Amygdala (tissue), 56 donors: ENCODE data around the gene FAM193A.

Source experiments
- DNase-seq, 56 donors: peaks; one replicate each; lab custom pipeline; 2025; lab: John Stamatoyannopoulos, UW

Gene FAM193A

DNA sequence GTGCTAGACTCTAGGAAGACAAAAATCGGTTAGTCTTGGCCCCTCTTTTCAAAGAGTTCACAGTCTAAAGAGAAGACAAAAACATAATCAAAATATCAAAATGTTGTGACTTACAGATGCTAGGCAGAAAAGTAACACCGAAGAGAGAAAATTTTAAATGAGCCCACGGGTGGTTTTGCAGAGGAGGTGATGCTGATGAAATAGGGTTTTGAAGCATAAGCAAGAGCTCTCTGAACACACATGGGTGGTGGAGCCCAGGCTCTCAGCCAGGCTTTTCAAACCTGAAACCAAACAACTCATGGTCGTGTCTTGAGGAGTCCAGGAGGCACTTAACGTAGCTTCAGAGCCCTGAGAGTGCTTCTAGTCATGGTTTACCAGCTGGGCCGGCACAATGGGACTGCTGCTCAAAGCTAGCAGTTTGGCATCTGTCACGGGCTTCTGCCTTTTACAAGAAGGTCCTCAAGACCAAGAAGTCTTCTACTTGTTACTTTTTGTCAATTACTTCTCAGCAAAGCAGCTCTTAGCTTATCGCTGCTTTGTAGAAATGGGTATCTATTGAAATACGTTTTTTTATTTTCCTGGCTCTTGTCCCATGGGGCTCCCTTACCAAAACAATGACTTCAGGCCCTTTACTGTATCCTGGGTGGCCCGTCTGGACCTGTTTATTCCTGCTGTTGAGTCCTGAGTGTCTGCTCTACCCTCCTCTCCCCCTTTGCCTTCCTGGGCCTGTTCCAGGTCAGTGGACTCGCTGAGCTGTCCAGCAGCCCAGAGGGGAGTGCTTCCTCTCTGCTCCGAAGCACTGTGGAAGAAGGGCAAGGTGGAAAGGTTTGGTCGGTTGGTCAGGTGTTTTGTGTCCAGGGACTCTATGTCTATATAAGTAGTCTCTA lies 150.2 kb downstream of the FAM193A start:
- DNase-seq: no peak

DNA sequence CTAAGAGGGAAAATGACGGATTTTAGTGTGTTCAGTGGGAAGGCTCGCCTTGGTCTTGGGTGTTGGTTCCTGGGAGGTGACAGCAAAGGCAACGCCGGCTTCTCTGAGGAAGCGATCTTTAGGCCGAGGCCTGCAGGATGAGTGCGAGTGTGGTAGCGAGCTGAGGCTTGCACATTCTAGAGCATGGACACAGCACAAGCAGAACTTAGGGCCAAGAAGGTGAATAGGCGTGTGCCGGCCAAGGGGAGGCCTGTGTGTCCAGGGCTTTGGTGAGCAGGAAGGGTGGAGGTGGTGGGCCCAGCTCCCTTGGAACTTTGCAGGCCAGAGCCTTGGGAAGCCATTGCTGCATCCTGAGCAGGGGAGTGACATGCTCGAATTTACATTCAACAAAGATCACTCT lies 151.8 kb downstream of the FAM193A start:
- no peak for DNase-seq

GRCh38 chr4:2688697-2689096 lies 152.2 kb downstream of the FAM193A start:
- no peak for DNase-seq

DNA sequence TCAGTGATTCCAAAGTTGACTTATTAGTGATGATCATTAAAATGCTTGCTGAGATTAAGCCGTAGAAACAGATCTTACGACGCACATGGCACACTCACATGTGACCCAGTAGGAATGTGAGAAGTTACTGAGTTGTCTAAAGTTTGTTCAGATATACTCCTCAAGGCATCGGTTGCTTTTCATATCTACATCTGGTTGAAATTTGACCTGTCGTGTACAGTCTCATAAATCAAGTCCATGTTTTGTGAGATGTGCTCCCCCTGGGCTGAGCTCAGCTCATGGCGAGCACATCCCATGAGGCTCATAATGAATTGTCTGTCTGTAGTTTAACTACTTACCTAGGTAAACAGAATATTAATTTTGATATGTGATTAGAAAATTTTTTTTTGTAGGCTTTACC lies 152.7 kb downstream of the FAM193A start:
- no peak for DNase-seq

DNA sequence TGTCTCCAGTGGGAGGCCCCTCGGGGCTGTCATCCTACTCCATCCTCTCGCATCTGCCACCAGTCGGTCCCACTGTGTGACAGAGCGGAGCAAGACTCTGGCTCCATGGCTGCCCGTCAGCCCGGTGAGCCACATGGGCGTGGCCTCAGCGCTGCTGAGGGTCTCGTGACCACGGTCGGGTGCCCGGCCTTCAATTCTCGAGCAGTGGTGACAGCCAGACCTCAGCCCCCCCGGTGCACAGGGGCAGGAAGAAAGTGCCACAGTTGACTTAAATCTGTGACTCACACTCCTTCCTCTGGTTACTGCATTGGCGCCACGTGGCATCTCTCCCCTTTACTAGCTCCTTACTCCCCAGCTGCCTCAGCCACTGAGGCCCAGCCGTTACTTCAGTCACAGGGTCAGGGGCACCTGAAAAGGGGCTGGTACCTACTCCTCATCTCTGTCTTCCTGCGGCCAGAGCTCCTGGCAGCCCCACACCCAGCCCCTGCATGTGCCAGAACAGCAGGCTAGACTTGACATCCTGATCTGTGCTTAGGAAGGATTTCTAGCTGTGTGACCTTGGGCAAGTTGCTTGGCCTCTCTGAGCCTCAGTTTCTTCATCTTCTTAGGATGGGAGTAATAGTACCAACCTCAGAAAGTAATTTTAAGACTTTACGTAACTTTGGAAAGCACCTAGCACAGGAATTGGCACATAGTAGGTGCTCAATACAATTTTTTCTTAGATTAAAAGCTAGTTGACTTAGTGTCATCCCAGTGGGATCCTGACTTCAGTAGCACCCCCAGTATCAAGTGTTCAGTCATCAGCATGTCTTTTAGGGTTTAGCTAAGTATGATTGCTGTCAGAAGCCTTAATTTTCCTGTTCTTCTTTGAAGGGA lies 153.6 kb downstream of the FAM193A start:
- no peak for DNase-seq

DNA sequence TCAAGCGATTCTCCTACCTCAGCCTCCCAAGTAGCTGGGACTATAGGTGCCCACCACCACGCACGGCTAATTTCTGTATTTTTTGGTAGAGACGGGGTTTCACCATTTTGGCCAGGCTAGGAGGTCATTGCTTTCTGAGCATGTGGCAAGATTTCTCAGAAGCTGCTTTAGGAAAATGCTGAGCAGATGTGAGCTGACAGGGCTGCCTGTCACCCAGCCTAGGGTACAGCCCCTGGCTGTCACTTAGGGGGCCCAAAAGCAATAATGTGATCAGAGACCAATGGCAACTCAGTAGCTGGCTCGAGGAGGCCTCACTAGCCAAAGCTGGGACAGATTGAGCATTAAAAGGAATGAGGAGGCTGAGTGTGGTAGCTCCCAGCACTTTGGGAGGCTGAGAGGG lies 154.9 kb downstream of the FAM193A start:
- DNase-seq: no peak

DNA sequence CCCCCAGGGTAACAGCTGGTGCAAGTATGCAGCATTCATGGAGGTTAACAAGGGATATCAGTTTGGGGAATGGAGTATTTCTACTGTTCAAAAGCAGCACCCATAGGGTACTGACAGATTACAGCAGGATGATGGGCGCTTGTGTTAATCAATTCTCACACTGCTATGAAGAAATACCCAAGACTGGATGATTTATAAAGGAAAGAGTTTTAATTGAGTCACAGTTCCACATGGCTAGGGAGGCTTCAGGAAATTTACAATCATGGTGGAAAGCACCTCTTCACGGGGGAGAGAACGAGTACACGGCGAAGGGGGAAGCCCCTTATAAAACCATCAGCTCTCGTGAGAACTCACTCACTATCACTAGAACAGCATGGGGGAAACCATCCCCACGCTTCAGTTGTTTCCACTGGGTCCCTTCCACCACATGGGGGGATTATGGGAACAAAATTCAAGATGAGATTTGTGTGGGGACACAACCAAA lies 155.5 kb downstream of the FAM193A start:
- no peak for DNase-seq

- no peak for DNase-seq
Measured at GRCh38 chr4:2694691-2695090, 158.2 kb downstream of the FAM193A start.

GRCh38 chr4:2695346-2696060 lies 159.1 kb downstream of the FAM193A start:
- no peak for DNase-seq

DNA sequence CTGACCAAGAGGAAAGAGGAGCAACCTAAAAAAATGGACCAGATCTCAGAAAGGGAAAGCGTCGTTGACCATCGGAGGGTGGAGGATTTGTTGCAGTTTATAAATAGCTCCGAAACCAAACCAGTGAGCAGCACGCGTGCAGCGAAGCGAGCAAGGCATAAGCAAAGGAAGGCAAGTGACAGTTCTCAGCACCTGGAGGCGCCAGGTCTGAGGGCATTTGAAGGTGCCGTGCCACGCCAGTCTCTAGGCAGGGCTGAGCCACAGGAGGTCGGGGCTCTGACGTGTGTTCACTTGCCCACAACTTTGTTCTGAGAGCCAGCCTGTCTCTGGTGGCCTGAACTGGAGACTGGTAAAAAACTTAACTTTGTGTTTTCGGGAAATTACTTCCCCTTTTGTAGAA lies 160.0 kb downstream of the FAM193A start:
- DNase-seq: no peak

GRCh38 chr4:2697995-2698414 lies 161.6 kb downstream of the FAM193A start:
- no peak for DNase-seq

DNA sequence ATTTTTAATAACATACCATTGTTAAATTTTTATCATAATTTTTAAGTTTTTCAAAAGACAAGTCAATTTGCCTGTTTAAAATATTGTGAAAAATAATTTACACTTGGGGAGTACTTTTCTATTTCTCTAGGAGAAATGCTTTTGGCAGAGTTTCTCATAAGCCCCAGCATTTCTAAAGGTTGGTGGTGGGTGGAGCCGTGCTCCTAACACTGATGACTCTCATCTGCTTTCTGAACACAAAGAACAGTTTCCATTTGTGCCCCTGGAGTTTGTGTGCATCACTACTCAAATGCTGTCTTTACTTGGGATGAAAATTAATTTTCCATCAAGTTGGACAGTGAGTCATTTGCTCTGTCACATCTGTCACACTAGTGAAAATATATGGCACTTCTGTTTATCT lies 162.1 kb downstream of the FAM193A start:
- DNase-seq: no peak

DNA sequence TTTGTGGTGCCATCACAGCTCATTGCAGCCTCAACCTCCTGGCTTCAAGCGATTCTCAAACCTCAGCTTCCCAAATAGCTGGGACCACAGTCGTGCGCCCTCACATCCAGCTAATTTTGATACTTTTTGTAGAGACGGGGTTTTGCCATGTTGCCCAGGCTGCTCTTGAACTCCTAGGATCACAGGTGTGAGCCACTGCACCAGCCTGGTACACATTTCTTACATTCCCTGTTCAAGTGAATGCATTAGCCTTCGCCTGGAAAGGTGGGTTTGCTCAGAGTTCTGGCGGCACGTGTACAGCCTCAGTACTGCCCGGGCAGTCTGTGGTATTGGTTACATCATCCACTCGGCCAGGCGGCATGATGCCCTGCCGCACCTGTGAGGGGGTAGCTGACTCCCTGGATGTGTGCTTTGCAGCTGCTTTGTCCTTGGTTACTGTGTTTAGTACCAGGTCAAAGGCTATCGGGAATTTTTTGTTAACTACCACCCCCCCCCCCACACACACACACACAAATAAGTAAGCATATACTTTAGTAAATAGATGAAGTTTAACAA lies 162.6 kb downstream of the FAM193A start:
- no peak for DNase-seq

GRCh38 chr4:2699534-2699933 lies 163.1 kb downstream of the FAM193A start:
- DNase-seq: no peak

- DNase-seq: no peak
Measured at GRCh38 chr4:2700031-2700430, 163.6 kb downstream of the FAM193A start.

GRCh38 chr4:2702361-2702760 lies 165.9 kb downstream of the FAM193A start:
- DNase-seq: no peak

DNA sequence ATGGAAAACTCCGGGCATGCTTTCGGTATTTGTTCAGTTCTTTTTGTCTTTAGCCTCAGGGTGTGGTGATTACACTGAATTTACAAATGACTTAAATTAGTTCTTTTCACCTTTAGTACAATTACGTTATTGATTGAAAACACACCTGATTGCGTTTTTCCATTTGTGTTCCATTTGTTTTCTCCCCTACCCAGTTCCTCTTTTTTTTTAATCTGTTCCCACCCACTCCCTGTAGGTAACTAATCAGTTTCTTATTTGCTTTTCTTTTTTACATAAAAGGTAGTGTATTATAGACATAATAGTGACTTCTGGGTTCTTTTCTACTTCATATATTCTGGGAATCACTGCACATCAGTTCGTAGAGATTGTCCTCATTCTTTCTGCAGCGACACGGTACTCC lies 166.3 kb downstream of the FAM193A start:
- no peak for DNase-seq

DNA sequence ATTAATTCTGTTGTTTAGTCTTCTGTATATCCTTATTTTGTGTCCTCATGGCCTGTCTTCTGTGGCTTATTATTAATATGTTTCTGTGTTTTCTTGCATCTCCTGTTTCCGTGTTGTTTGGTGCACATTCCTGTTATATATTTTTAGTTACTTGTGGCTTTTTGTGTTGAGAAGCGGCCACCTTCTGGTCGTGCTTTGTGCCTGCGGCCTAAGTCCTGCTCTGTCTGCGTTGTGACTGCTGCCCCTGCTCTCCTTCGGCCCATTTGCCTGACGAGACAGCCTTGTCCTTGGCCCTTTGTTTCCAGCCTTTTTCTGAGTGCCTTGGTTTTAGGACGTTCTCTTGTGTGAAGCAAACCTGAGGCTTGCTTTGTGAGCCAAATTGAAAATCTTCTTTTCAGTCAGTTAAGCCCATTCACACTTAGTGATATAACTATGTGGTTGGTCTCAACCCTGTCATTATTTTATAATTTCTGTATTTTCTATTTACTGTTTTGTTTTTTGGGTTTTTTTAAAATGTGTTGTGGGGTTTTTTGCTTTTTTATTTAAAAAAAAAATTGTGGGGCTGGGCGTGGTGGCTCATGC lies 175.9 kb downstream of the FAM193A start:
- no peak for DNase-seq

GRCh38 chr4:2713337-2713736 lies 176.9 kb downstream of the FAM193A start:
- no peak for DNase-seq
